ENCODE measurements around the gene COMMD3.

- TF ChIP-seq, protein P1, sequence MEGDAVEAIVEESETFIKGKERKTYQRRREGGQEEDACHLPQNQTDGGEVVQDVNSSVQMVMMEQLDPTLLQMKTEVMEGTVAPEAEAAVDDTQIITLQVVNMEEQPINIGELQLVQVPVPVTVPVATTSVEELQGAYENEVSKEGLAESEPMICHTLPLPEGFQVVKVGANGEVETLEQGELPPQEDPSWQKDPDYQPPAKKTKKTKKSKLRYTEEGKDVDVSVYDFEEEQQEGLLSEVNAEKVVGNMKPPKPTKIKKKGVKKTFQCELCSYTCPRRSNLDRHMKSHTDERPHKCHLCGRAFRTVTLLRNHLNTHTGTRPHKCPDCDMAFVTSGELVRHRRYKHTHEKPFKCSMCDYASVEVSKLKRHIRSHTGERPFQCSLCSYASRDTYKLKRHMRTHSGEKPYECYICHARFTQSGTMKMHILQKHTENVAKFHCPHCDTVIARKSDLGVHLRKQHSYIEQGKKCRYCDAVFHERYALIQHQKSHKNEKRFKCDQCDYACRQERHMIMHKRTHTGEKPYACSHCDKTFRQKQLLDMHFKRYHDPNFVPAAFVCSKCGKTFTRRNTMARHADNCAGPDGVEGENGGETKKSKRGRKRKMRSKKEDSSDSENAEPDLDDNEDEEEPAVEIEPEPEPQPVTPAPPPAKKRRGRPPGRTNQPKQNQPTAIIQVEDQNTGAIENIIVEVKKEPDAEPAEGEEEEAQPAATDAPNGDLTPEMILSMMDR (IDR thresholded peaks at IDR 0.05): no peak
- TF ChIP-seq POLR2A (IDR thresholded peaks at IDR 0.05; ENCODE audit: low read depth): no peak
Observed at GRCh38 chr10:22365233-22365632, 49.0 kb downstream of the COMMD3 start.

All from esophagus muscularis mucosa (tissue), 3 donors.